Fibroblast of mammary gland (primary cell): ENCODE measurements around the gene GNB1L.
"Not testable (repeated sequence)": the region's sequence is repeated elsewhere in the genome, so short reads cannot be mapped to it uniquely, and the experiment has no call there.

Experiments
- DNase-seq: peaks from one replicate; pipeline ENCODE4 v3.0.0-alpha.2; 2010; ENCODE audit warnings: low read depth
- H3K4me3 ChIP-seq: 2 replicates; pipeline ENCODE4 v1.5.1; 2011; ENCODE audit warnings: low read depth, mild to moderate bottlenecking, low read length, moderate library complexity; ENCODE audit not compliant: control insufficient read depth
- TF ChIP-seq, protein P1 (sequence below): conservative IDR thresholded peaks from 2 replicates; pipeline ENCODE4 v1.5.1; 2011; ENCODE audit warnings: low read depth, low read length, inconsistent platforms; ENCODE audit not compliant: control insufficient read depth, insufficient read depth

The GNB1L gene

DNA sequence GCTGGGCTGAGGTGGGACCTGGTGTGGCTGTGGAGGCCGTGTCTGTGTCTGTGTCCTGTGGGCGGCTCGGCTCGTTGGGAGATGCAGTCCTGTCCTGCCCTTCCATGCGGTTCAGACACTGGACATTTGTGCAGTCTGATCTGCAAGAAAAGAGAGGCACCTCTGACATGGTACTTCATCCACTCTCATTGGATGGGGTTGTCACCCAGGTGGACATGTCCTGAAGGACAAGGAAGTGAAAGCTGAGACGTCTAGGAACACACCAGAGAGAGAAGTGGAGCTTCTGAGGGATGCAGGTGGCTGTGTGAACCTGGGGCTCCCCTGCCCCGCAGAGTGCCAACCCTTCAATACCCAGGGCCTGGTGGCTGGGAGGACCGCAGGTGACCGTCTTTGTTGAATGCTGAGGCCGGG lies 75.7 kb downstream of the GNB1L start:
- DNase-seq = no peak
- H3K4me3 ChIP-seq = no peak overlapping the region
- TF ChIP-seq, protein P1, sequence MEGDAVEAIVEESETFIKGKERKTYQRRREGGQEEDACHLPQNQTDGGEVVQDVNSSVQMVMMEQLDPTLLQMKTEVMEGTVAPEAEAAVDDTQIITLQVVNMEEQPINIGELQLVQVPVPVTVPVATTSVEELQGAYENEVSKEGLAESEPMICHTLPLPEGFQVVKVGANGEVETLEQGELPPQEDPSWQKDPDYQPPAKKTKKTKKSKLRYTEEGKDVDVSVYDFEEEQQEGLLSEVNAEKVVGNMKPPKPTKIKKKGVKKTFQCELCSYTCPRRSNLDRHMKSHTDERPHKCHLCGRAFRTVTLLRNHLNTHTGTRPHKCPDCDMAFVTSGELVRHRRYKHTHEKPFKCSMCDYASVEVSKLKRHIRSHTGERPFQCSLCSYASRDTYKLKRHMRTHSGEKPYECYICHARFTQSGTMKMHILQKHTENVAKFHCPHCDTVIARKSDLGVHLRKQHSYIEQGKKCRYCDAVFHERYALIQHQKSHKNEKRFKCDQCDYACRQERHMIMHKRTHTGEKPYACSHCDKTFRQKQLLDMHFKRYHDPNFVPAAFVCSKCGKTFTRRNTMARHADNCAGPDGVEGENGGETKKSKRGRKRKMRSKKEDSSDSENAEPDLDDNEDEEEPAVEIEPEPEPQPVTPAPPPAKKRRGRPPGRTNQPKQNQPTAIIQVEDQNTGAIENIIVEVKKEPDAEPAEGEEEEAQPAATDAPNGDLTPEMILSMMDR = no peak

DNA sequence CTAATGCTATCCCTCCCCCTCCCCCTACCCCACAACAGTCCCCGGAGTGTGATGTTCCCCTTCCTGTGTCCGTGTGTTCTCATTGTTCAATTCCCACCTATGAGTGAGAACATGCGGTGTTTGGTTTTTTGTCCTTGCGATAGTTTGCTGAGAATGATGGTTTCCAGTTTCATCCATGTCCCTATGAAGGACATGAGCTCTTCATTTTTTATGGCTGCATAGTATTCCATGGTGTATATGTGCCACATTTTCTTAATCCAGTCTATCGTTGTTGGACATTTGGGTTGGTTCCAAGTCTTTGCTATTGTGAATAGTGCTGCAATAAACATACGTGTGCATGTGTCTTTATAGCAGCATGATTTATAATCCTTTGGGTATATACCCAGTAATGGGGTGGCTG lies 77.5 kb downstream of the GNB1L start:
- H3K4me3 ChIP-seq, DNase-seq: not testable (repeated sequence)

DNA sequence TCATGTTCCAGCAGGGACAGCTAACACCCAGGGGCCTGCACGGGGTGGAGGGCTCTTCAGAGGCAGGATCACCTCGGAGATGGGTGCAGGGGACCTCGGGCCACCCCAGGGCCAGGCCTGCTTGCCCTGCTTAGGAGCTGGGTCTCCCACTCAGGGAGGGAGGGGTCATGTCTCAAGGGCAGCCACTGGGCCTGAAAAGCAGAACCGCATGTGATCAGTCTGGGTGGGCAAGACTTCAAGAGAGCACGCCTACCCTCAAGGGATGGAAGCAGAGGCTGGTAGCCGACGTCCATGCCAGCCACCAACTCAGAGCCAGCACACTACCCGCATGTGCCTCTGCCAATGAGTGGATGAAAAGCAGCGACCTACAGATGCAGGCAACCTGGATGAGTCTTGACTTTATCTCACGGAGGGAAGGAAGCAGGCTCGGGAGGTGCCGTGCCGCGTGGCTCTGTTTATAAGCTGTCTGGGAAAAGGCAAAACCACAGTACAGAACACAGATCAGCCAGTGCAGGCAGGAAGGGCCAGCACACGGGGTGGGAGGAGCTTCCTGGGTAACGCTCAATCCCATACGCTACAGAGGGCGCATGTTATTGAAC lies 78.1 kb downstream of the GNB1L start:
- no peak overlapping the region for H3K4me3 ChIP-seq
- TF ChIP-seq, protein P1 = no peak
- DNase-seq = no peak

DNA sequence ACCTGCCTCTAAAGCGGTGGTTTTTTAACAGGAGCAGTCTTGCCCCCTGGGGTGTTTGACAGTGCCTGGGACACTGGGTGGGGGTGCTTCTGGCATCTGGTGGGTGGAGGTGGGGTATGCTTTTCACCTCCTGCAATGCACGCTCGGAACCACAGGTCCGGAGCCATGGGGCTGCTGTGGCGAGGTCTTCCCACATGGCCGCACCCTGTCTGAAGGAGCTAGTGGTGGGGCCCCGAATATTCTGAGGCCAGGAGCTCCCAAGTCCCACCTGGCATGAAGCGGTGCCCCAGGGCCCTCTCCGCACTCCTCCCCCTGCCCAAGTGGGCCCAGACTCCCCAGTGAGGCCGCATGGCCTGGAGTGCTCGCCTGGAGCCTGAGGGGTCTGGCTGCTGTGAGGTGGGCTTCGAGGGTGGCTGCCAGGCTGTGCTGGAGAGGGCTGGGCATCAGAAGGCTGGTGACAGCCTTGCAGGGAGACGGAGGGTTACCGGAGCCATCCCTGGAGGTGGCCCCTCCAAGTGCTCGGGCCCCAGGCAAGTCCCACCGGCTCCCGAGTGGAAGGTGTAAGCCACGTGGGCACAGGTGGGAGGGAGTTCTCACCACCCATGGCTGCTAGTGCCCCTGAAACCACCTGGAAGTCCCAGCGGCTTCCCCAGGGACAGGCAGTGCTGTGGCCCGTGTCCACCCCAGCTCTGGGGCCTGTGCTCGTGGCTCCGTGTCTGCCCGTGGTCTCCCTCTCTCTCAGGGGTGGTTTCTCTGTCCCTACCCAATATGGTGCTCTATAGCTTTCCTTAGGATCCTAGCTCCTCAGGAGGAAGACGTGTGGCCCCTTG lies 79.0 kb downstream of the GNB1L start:
- no peak for DNase-seq
- TF ChIP-seq, protein P1 = no peak
- no peak overlapping the region for H3K4me3 ChIP-seq

DNA sequence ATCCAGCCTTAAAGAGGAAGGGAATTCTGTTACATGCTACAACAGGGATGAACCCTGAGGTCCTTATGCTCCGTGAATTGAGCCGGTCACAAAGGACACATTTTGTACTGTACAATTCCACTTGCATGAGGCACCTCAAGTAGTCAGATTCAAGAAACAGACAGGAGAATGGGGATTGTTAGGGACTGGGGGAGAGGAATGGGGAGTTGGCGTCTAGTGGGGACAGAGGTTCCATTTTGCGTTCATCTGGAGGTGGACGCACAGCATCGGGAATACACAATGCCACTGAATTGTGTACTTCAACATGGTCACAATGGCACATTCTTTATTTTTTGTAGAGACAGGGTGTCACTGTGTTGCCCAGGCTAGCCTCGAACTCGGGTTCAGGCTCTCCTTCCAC lies 80.0 kb downstream of the GNB1L start:
- TF ChIP-seq, protein P1 = no peak
- no peak overlapping the region for H3K4me3 ChIP-seq
- DNase-seq = no peak

DNA sequence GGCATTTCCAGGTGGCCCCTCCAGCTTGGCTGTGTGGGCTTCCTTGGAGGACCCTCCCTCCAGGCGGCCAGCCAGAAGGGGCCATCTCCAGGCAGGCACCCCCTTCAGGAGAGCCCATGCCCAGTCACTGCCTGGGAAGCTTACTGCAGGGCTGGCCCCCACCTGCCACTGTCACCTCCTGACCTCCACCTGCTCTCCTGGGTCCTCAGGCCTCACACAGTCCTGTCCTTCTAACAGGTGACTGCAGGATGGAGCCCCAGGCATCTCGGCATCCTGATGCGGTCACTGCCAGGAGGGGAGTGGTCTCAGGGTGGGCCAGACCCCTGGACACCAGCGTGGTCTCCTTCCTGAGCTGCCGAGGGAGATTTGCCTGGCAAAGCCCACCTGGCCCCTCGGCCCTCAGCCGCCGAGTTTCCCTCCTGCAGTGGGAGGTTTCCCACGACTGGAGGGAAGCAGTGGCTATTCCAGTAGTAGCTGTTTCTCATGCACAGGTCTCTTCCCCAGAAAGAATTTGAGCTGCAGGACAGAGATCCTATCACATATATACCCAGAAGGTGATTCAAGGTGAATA lies 81.1 kb downstream of the GNB1L start:
- H3K4me3 ChIP-seq = no peak overlapping the region
- TF ChIP-seq, protein P1 = no peak
- no peak for DNase-seq
